Esophagus muscularis mucosa (tissue), 3 donors: ENCODE measurements around the gene OLFML3.

Experiments used
- CTCF ChIP-seq, 3 experiments: fragments of 200-600 bp in 2 of 3; fragments of 450-650 bp in 1 of 3; sonication (generic) in 2 of 3; IDR thresholded peaks; one replicate each; pipeline ENCODE4 v1.5.1; 2017 to 2019; ENCODE audit warnings: antibody characterized with exemption in 3 of 3, mild to moderate bottlenecking in 2 of 3, moderate library complexity in 1 of 3
- POLR2A ChIP-seq: fragments of 450-650 bp; IDR thresholded peaks from one replicate; pipeline ENCODE4 v1.6.1; 2017; ENCODE audit warnings: antibody characterized with exemption, moderate library complexity, mild to moderate bottlenecking, low read depth

DNA sequence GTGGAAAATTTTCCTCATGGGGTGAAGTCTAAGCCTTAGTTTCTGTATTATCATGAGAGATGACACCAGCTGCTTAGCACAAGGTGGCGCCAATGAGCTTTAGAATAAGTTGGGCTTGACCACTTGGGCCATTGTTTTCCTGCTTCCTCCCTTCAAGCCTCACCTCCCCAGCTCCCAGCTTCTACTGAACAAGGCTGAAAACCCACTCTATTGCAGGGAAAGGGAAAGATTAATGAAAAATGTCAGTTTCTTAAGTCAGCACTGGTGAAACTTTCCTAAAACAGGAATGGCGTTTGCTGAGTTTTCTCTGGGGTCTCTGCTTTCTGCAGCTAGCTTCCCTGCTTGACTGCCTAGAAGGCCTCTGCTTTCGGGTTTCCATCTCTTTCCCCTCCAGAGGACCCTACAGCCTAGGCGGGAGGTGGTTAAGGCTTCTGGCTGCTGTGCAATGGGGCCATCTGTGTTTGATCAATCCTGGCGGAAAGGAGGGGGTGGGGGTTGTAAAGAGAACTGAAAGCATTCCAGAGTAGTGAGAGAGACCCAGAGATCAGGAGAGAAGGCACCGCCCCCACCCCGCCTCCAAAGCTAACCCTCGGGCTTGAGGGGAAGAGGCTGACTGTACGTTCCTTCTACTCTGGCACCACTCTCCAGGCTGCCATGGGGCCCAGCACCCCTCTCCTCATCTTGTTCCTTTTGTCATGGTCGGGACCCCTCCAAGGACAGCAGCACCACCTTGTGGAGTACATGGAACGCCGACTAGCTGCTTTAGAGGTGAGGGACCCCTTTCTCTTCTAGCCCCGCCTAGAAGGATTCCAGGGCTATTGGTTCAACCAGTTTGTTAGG lies at the start of gene OLFML3:
- peak; percentile 70 to 72 (median 71) for TF ChIP-seq CTCF (IDR thresholded peaks at IDR 0.05)
- no peak for TF ChIP-seq POLR2A
